Activated CD4-positive, CD25-positive, alpha-beta regulatory T cell treated with anti-CD3 and anti-CD28 coated beads, Interleukin-2, amount 50 U/mL, for 16 hours (primary cell): ENCODE measurements around the gene EPS15.
"Not testable (repeated sequence)": the region's sequence is repeated elsewhere in the genome, so short reads cannot be mapped to it uniquely, and the experiment has no call there.

Experiments used
- DNase-seq: peaks from one replicate; pipeline ENCODE4 v3.0.0-alpha.2; 2020; ENCODE audit warnings: low read depth, low spot score

EPS15 gene

GRCh38 chr1:51515312-51515960 is 3.6 kb downstream of the EPS15 start:
- DNase-seq: no peak

DNA sequence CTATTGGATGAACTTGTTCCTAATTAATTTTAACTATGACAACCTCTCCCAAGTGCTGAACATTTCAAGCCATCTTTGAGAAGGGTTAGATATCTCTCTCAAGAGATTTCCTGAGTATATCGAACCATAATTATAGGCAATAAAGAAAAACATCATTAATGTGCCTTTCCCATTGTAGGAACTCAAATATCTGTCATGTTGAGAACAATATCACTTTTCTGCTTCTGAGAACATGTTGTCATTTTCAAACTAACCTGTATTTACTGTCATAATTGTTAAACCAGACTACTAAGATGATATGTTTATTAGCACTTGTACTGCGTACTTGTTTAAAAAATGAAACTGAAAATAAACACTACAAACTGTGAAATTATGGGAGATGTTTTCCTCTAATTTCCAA is 4.3 kb downstream of the EPS15 start:
- no peak for DNase-seq

DNA sequence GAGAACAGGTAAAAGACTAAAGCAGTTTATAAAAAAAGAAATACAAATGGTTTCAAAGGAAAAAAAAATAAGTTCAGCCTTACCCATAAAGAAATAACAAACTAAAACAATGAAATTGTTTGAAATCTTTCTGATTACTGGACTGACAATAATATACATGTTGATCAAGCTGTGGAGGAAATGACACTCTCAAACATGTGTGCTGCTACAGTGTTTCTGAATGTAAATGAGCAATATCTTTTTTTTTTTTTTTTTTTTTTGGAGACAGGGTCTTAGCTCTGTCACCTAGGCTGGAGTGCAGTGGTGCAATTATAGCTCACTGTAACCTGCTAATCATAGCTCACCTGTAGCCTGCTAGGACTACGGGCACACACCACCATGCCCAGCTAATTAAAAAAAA is 6.5 kb downstream of the EPS15 start:
- no peak for DNase-seq

GRCh38 chr1:51512120-51512519 is 6.9 kb downstream of the EPS15 start:
- DNase-seq: no peak

DNA sequence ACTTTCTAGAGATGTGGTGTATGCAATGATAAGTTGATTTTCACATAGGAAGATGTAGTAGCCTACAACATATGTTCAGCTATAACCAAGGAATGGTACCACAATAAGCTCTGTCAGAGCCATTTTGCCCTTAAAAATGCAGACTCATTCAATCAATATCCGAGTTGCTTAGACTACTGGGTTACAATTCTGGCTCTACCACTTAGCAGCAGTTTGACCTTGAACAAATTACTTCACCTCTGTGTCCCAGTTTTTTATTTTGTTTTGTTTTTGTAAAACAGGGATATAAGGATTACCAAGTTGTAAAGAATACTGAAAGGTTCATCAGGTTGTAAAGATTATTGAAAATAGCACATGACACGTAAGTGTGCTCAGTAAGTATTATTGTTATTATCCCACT is 9.3 kb downstream of the EPS15 start:
- DNase-seq: no peak

- DNase-seq: no peak
Observed at GRCh38 chr1:51506537-51506936, 12.5 kb downstream of the EPS15 start.

DNA sequence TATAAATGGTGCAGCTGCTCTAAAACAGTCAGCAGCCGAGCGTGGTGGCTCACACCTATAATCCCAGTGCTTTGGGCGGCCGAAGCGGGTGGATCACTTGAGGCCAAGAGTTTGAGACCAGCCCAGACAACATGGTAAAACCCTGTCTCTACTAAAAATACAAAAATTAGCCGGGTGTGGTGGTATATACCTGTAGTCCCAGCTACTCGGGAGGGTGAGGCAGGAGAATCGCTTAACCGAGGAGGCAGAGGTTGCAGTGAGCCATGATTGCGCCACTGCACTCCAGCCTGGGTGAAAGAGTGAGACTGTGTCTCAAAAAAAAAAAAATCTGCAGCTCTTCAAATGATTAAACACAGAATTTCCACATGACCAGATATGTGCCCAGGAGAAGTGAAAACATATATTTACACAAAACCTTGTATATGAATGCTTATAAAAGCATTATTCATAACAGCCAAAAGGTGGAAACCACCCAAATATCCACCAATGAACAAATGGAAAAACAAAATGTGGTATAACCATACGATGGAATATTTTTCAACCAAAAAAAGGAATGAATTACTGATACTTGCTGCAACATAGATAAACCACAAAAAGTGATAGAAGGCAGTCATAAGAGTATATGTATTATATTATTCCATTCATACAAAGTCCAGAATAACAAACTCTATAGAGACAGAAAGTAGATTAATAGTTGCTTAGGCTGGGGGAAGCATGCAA is 14.1 kb downstream of the EPS15 start:
- DNase-seq: no peak

- not testable (repeated sequence) for DNase-seq
Observed at GRCh38 chr1:51501218-51501630, 17.8 kb downstream of the EPS15 start.

DNA sequence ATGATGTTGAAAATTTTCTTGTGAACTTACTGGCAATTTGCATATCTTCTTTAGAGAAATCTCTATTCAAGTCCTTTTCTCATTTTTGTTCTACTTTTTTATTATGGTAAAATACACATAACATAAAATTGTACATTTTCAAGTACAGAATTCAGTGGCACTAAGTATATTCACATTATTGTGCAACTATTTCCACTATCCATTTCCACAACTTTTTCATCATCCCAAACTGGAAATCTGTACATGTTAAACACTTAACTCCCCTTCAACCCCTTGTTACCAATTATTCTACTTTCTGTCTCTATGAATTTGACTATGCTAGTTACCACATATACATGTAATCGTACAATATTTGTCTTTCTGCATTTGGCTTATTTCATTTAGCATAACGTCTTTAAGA is 19.4 kb downstream of the EPS15 start:
- DNase-seq: no peak

DNA sequence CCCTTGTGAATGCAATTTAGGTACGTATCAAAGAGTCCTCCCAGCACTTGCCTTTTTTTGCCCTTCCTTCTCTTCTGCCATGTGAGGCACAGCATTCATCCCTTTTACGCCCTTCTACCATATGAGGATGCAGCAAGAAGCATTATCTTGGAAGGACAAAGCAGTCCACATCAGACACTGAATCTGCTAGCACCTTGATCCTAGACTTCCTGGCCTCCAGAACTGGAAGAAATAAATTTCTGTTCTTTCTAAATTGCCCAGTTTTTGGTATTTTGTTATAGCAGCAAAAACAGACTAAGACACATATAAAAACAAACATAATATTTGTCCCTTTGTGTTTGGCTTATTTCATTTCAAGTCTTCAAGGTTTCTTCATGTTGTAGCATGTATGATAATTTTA is 20.1 kb downstream of the EPS15 start:
- DNase-seq: no peak

DNA sequence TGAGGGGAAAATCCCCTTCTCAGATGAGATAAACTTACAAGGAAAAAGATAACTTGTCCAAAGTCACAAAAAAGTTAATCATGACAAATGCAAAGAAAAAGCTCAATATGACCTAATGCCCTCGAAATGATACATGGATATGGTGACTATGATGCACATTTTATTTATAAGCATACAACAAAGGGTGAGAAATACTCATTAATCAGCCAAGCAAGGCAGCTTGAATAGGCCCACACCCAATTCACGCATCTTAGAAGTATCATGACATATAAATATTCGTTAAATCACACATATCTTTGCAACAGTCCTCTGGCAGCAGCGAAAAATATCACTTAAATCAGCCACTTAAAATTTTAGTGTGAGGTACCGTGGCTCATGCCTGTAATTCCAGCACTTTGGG is 21.7 kb downstream of the EPS15 start:
- no peak for DNase-seq

DNA sequence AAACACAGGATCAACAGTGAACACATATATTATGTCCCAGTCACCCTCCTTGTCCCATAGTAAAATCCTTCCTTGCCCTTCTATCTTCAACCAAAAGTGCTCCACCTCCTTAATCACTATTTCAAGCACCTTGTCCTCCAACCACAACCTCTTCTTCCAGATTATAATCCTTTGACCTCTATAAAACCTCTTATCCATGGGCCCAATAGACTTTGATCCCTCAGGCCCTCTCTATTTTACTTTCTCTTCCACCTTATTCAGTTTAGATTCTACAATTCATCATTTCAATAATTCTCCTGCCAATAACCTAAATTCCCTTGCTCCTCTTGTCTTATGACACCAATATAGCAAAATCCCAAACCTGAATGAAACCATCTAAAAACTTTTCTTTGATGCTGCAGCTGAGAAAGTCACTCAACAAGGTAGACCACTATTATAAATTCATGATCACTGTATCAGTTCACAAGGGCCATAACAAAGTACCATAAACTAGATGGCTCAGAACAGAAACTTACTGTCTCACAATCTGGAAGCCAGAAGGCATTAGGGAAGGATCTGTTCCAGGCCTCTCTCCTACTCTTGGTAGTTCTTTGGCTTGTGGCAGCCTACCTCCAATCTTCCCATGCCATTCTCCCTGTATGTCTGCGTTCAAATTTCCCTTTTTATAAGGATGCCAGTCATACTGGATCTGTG is 24.8 kb downstream of the EPS15 start:
- DNase-seq: no peak

DNA sequence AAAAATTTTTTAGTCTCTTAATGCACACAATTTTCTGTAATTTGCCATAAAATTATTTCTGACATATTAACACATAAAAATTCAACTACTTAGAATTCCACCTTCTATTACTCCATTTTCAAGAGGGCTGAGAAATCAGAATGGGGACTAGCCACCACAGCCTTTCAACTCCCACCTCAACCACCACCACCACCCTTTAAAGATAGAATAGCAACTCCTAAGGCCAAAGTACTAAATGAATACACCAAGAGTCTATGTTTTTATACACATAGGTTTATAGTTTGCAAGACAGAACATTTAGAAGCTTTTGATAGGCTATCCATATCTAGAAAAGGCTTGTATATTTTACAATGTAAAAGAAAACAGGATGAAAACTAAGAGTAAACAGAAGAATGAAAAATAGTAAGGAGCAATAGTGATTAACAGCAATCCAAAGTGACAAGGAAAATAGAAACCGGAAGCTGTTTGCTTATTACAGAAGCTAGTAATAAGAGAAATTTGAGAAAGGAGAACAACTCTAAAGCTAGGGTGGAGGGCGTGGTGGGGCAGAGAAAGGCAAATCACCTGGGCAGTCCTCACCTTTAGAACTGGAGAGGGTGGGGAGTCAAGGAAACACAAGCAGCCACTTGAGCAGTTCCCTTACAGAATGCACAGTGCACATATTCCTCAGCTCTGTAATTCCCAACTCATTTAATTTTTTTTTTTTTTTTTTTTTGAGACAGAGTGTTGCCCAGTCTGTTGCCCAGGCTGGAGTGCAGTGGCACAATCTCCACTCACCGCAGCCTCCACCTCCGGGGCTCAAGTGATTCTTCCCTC is 27.7 kb downstream of the EPS15 start:
- DNase-seq: no peak

DNA sequence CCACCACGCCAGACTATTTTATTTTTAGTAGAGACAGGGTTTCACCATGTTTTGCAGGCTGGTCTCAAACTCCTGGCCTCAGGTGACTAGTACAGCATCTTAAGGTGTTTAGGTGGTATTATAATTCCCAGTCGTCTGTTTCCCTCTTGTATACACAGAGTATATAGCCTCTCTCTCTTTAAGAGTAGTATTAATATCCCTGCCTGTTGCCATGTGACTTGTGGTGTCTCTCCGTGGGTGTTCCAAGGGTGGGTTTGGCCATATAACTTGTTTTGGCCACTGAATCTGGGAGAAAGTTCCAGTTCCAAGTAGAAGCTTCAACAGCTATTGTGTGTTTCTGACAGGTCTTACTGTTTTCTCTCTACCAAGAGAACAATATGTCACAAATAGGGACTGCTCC is 29.6 kb downstream of the EPS15 start:
- DNase-seq: no peak

GRCh38 chr1:51488372-51489050 is 30.6 kb downstream of the EPS15 start:
- no peak for DNase-seq

DNA sequence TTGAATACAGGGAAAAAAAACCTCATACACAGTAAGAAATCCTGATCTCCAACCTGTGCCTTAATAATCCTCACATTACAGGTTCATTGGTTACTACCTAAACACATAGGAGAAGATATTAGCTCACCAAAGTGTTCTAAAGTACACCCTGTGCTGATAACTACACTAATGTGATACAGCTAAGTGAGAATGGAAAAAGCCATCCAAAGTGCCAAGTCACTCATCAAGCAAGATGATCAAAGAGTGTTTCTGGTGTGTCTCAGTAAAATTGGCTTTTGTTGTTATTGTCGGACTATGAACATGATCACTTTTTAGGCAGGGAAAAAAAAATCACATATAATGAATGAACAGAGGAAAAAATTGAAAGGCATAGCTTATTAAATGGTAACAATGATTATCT is 31.4 kb downstream of the EPS15 start:
- no peak for DNase-seq

DNA sequence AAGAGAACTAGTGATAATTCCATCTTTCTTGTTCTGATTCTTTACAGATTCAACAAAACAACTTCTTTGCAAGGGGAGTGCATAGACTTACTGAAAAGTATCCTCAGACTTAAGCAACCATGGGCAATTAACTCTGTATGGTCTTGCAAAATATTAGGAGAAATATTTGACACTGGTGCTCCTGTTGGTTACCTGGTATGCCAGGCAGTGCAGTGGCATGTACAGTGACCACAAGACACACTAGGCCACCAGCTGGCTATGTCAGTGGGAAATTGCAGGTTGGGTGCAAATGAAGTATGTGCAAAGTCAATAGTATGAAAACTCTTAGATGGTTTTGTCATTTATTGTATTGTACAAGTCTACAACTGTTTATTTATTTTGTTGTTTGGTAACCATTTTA is 34.5 kb downstream of the EPS15 start:
- DNase-seq: no peak

DNA sequence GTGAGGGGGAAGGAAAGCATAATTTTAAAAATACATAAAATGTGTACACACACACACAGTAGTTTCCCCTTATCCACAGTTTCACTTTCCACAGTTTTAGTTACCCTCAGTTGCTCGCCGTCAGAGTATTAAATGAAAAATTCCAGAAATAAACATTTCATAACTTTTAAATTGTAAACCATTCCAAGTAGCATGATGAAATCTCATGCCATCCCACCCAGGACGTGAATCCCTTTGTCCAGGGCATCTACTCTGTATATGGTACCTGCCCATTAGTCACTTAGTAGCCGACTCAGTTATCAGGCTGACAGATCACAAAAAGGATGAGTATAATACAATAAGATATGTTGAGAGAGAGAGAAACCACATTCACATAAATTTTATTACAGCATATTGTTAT is 36.2 kb downstream of the EPS15 start:
- DNase-seq: no peak

- not testable (repeated sequence) for DNase-seq
Observed at GRCh38 chr1:51474832-51475620, 44.0 kb downstream of the EPS15 start.

- DNase-seq: no peak
Observed at GRCh38 chr1:51473331-51474115, 45.5 kb downstream of the EPS15 start.
